GM12878 (cell line): ENCODE results near the gene GABBR2. TPM values are rescaled to one million over a fixed set of nuclear protein-coding genes. Genes with fewer than 3 reads are reported as not detected.

ENCODE experiments used
- ATF7 ChIP-seq: fragments of 450-650 bp; IDR thresholded peaks from 2 replicates; pipeline ENCODE4 v1.6.1; 2016; ENCODE audit warnings: low read depth, mild to moderate bottlenecking
- CBFB ChIP-seq: IDR thresholded peaks from 2 replicates; pipeline ENCODE4 v1.6.1; 2016; ENCODE audit warnings: antibody characterized with exemption, low read depth
- CBX3 ChIP-seq: fragments of 200-600 bp; sonication (generic); IDR thresholded peaks from 2 replicates; pipeline ENCODE4 v1.6.1; 2016; ENCODE audit warnings: low read depth, borderline replicate concordance
- CHD2 ChIP-seq: IDR thresholded peaks from 2 replicates; pipeline ENCODE4 v1.6.1; 2011; ENCODE audit warnings: low read depth, low read length, improper control_type of control experiment, borderline replicate concordance
- EGR1 ChIP-seq, 2 experiments: IDR thresholded peaks; 1 replicate in 1 of 2; 2 replicates in 1 of 2; pipeline ENCODE4 v1.6.1; 2011 to 2012; ENCODE audit warnings: low read depth in 2 of 2, low read length in 2 of 2, borderline replicate concordance in 1 of 2, mild to moderate bottlenecking in 1 of 2, moderate library complexity in 1 of 2
- ESRRA ChIP-seq: IDR thresholded peaks from 2 replicates; pipeline ENCODE4 v1.6.1; 2012; ENCODE audit warnings: mild to moderate bottlenecking, low read length, improper control_type of control experiment
- HCFC1 ChIP-seq: fragments of 150-350 bp; IDR thresholded peaks from 2 replicates; pipeline ENCODE4 v1.6.1; 2014; ENCODE audit warnings: low read length
- JUNB ChIP-seq: IDR thresholded peaks from 2 replicates; pipeline ENCODE4 v1.6.1; 2016; ENCODE audit warnings: antibody characterized with exemption, mild to moderate bottlenecking
- KDM1A ChIP-seq: fragments of 200-600 bp; sonication (generic); IDR thresholded peaks from 2 replicates; pipeline ENCODE4 v1.6.1; 2016; ENCODE audit warnings: borderline replicate concordance
- LARP7 ChIP-seq: fragments of 450-650 bp; IDR thresholded peaks from 2 replicates; pipeline ENCODE4 v1.6.1; 2017; ENCODE audit warnings: mild to moderate bottlenecking
- MYB ChIP-seq: fragments of 150-350 bp; IDR thresholded peaks from 2 replicates; pipeline ENCODE4 v1.6.1; 2014; ENCODE audit warnings: mild to moderate bottlenecking, low read depth, low read length, borderline replicate concordance
- POLR2AphosphoS5 ChIP-seq: IDR thresholded peaks from 2 replicates; pipeline ENCODE4 v1.6.1; 2011; ENCODE audit warnings: mild to moderate bottlenecking, low read length, inconsistent platforms
- RBBP5 ChIP-seq: fragments of 200-600 bp; sonication (generic); conservative IDR thresholded peaks from 2 replicates; pipeline ENCODE4 v1.6.1; 2016
- RELB ChIP-seq: fragments of 450-650 bp; IDR thresholded peaks from 2 replicates; pipeline ENCODE4 v1.6.1; 2017; ENCODE audit warnings: low read depth, mild to moderate bottlenecking, moderate library complexity
- RUNX3 ChIP-seq: IDR thresholded peaks from 2 replicates; pipeline ENCODE4 v1.6.1; 2012; ENCODE audit warnings: low read length, inconsistent platforms
- SKIL ChIP-seq: fragments of 450-650 bp; IDR thresholded peaks from 2 replicates; pipeline ENCODE4 v1.6.1; 2017; ENCODE audit warnings: mild to moderate bottlenecking, low read depth, inconsistent platforms; ENCODE audit not compliant: poor library complexity, severe bottlenecking
- TARDBP ChIP-seq: IDR thresholded peaks from 2 replicates; pipeline ENCODE4 v1.6.1; 2016; ENCODE audit warnings: borderline replicate concordance
- TCF7 ChIP-seq: IDR thresholded peaks from 2 replicates; pipeline ENCODE4 v1.6.1; 2014; ENCODE audit warnings: antibody characterized with exemption, borderline replicate concordance
- USF1 ChIP-seq: IDR thresholded peaks from 2 replicates; pipeline ENCODE4 v1.6.1; 2011; ENCODE audit warnings: borderline replicate concordance, low read depth, mild to moderate bottlenecking, moderate library complexity, mixed read lengths, low read length; ENCODE audit not compliant: insufficient read depth; ENCODE audit errors: extremely low read length
- WRNIP1 ChIP-seq: IDR thresholded peaks from 2 replicates; pipeline ENCODE4 v1.6.1; 2011; ENCODE audit warnings: low read depth, low read length, improper control_type of control experiment, borderline replicate concordance
- ZBTB11 ChIP-seq: fragments of 450-650 bp; formaldehyde crosslinking; IDR thresholded peaks from 2 replicates; pipeline ENCODE4 v1.5.0; 2022; ENCODE audit warnings: mild to moderate bottlenecking, missing genetic modification characterization
- polyA plus RNA-seq, 11 experiments: library from polyadenylated mRNA; depleted of rRNA in 4 of 11; unstranded in 6 of 11; stranded (reverse) in 5 of 11; fragments of >200 nt; fragmentation: Nextera tagmentation in 4 of 11; fragmentation: Illumina TruSeq in 1 of 11; extraction: Ambion mirVana in 4 of 11; extraction: Trizol in 1 of 11; gene quantifications; 1 replicate in 1 of 11; 2 replicates in 10 of 11; pipeline versions ENCODE4 v1.2.1 to v1.2.3, GENCODE V29; 2011 to 2016; ENCODE audit warnings: inconsistent platforms in 2 of 11, missing spikeins in 2 of 11, low read depth in 1 of 11
- total RNA-seq, 4 experiments: library from RNA; depleted of rRNA in 3 of 4; stranded (reverse); fragments of >200 nt in 3 of 4; fragmentation: Illumina TruSeq in 1 of 4; extraction: Trizol in 1 of 4; gene quantifications; 2 replicates each; pipeline versions ENCODE4 v1.2.1 to v1.2.3, GENCODE V29; 2013 to 2021
- TF ChIP-seq, protein P1 (sequence below): fragments of 450-650 bp; IDR thresholded peaks from 2 replicates; pipeline ENCODE4 v1.6.1; 2014; ENCODE audit warnings: mild to moderate bottlenecking

Gene GABBR2
- total and polyA plus RNA-seq, 10 of the 15 experiments (the other 5 are each of a cell fraction or from before 2014, with no cell fraction given), result 0.02 to 2.2 (median 0.06) TPM; not detected in 2

GRCh38 chr9:98255578-98256296 lies 453.0 kb downstream of the GABBR2 start, which contains the start of gene TBC1D2 (continued):
- peak; percentile 72 for TF ChIP-seq RELB
- peak; percentile 46; the same call in 1 of the 2 replicates for TF ChIP-seq CHD2
- no peak for TF ChIP-seq TCF7
- TF ChIP-seq RBBP5, result no peak
- no peak; the same call in 1 of the 2 replicates for TF ChIP-seq RUNX3
- no peak for TF ChIP-seq ZBTB11 (CRISPR knock-in tag)
- TF ChIP-seq MYB, result no peak
- peak; percentile 41; the same call in 1 of the 2 replicates for TF ChIP-seq TARDBP
- no peak for TF ChIP-seq KDM1A
- TF ChIP-seq EGR1 (IDR thresholded peaks at IDR 0.05; ENCODE audit: borderline replicate concordance in 1 of 2, low read depth in 2 of 2, low read length in 2 of 2), result peak in 1 of 2 experiments; percentile 76; a peak in 2 of 3 replicates
- peak; percentile 73 for TF ChIP-seq HCFC1
- no peak for TF ChIP-seq CBX3
- TF ChIP-seq LARP7, result peak; percentile 67; the same call in 1 of the 2 replicates
- TF ChIP-seq, protein P1, sequence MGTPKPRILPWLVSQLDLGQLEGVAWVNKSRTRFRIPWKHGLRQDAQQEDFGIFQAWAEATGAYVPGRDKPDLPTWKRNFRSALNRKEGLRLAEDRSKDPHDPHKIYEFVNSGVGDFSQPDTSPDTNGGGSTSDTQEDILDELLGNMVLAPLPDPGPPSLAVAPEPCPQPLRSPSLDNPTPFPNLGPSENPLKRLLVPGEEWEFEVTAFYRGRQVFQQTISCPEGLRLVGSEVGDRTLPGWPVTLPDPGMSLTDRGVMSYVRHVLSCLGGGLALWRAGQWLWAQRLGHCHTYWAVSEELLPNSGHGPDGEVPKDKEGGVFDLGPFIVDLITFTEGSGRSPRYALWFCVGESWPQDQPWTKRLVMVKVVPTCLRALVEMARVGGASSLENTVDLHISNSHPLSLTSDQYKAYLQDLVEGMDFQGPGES, result no peak; the same call in 1 of the 2 replicates
- TF ChIP-seq ATF7, result no peak
- 0 out of 2 replicates have a peak, but pooled peaks have one; percentile 76 for TF ChIP-seq CBFB
- no peak for TF ChIP-seq SKIL
- TF ChIP-seq ESRRA, result no peak
- TF ChIP-seq POLR2AphosphoS5, result peak; percentile 79; the same call in 1 of the 2 replicates
- no peak for TF ChIP-seq JUNB
- TF ChIP-seq WRNIP1, result no peak
- TF ChIP-seq USF1, result no peak
